IPS-18a (cell line): ENCODE results near the gene CPNE9.

Source experiments
- H3K27ac ChIP-seq: one replicate; pipeline ENCODE4 v1.5.1; 2013; ENCODE audit warnings: low read length
- H3K27me3 ChIP-seq: one replicate; pipeline ENCODE4 v1.6.1; 2013; ENCODE audit warnings: mild to moderate bottlenecking, low read length; ENCODE audit not compliant: control insufficient read depth, insufficient read depth
- H3K36me3 ChIP-seq: one replicate; pipeline ENCODE4 v1.6.1; 2013; ENCODE audit warnings: low read depth, low read length; ENCODE audit not compliant: control insufficient read depth
- H3K4me1 ChIP-seq: one replicate; pipeline ENCODE4 v1.6.1; 2013; ENCODE audit warnings: low read depth, low read length; ENCODE audit not compliant: control insufficient read depth
- H3K4me3 ChIP-seq: one replicate; pipeline ENCODE4 v1.5.1; 2013; ENCODE audit warnings: low read length
- H3K9ac ChIP-seq: one replicate; pipeline ENCODE4 v1.6.1; 2013; ENCODE audit warnings: mild to moderate bottlenecking, low read length, moderate library complexity
- H3K9me3 ChIP-seq: one replicate; pipeline ENCODE4 v1.6.1; 2013; ENCODE audit warnings: low read depth, low read length; ENCODE audit not compliant: control insufficient read depth

CPNE9 gene

GRCh38 chr3:9689757-9690156 lies 13.9 kb upstream of the CPNE9 start:
- Histone ChIP-seq H3K36me3 (peaks cover 40% of the 10 kb centered on the region), H3K27ac (no peak overlapping the region), H3K9ac (no peak overlapping the region), H3K4me1 (no peaks in the 10 kb centered on the region), H3K4me3 (no peak overlapping the region), H3K9me3 (no peaks in the 10 kb centered on the region), H3K27me3 (no peaks in the 10 kb centered on the region)

GRCh38 chr3:9690451-9691450 lies 12.9 kb upstream of the CPNE9 start:
- H3K4me3 ChIP-seq, result no peak overlapping the region
- no peaks in the 10 kb centered on the region for H3K27me3 ChIP-seq
- peaks cover 30% of the 10 kb centered on the region for H3K36me3 ChIP-seq
- H3K27ac ChIP-seq, result no peak overlapping the region
- H3K9me3 ChIP-seq, result no peaks in the 10 kb centered on the region
- no peak overlapping the region for H3K9ac ChIP-seq
- H3K4me1 ChIP-seq, result no peaks in the 10 kb centered on the region

GRCh38 chr3:9691636-9692035 lies 12.0 kb upstream of the CPNE9 start:
- no peak overlapping the region for H3K27ac ChIP-seq
- H3K9ac ChIP-seq, result no peak overlapping the region
- H3K4me3 ChIP-seq, result no peak overlapping the region
- peaks cover 25% of the 10 kb centered on the region for H3K36me3 ChIP-seq
- H3K27me3 ChIP-seq, result no peaks in the 10 kb centered on the region
- no peaks in the 10 kb centered on the region for H3K4me1 ChIP-seq
- no peaks in the 10 kb centered on the region for H3K9me3 ChIP-seq

GRCh38 chr3:9692416-9692815 lies 11.2 kb upstream of the CPNE9 start:
- peaks cover 24% of the 10 kb centered on the region for H3K36me3 ChIP-seq

GRCh38 chr3:9695345-9695744 lies 8.3 kb upstream of the CPNE9 start:
- Histone ChIP-seq H3K9ac (no peak overlapping the region), H3K27me3 (no peaks in the 10 kb centered on the region), H3K4me1 (no peaks in the 10 kb centered on the region), H3K27ac (no peak overlapping the region), H3K9me3 (no peaks in the 10 kb centered on the region), H3K4me3 (no peak overlapping the region), H3K36me3 (peaks cover 6% of the 10 kb centered on the region)

More at GRCh38 chr3:9692416-9692815, 11.2 kb upstream of the CPNE9 start:
- Histone ChIP-seq H3K9me3 (no peaks in the 10 kb centered on the region), H3K27ac (no peak overlapping the region), H3K4me3 (no peak overlapping the region), H3K27me3 (no peaks in the 10 kb centered on the region), H3K4me1 (no peaks in the 10 kb centered on the region), H3K9ac (no peak overlapping the region)

- peaks cover 5% of the 10 kb centered on the region for H3K36me3 ChIP-seq
- H3K27me3 ChIP-seq, result no peaks in the 10 kb centered on the region
- H3K4me1 ChIP-seq, result no peaks in the 10 kb centered on the region
These were observed 7.9 kb upstream of the CPNE9 start for GRCh38 chr3:9695746-9696145.

GRCh38 chr3:9696480-9697220 lies 7.0 kb upstream of the CPNE9 start:
- no peaks in the 10 kb centered on the region for H3K4me1 ChIP-seq
- no peak overlapping the region for H3K4me3 ChIP-seq
- no peaks in the 10 kb centered on the region for H3K27me3 ChIP-seq
- H3K9me3 ChIP-seq, result no peaks in the 10 kb centered on the region
- no peak overlapping the region for H3K9ac ChIP-seq
- no peak overlapping the region for H3K27ac ChIP-seq
- H3K36me3 ChIP-seq, result peaks cover 3% of the 10 kb centered on the region

More at GRCh38 chr3:9695746-9696145, 7.9 kb upstream of the CPNE9 start:
- H3K27ac ChIP-seq, result no peak overlapping the region
- no peak overlapping the region for H3K9ac ChIP-seq
- no peaks in the 10 kb centered on the region for H3K9me3 ChIP-seq
- H3K4me3 ChIP-seq, result no peak overlapping the region

- Histone ChIP-seq H3K27me3 (peaks cover 2% of the 10 kb centered on the region), H3K27ac (no peak overlapping the region), H3K4me3 (no peak overlapping the region), H3K9ac (no peak overlapping the region), H3K9me3 (no peaks in the 10 kb centered on the region), H3K4me1 (no peaks in the 10 kb centered on the region), H3K36me3 (peaks cover 2% of the 10 kb centered on the region)
These were observed 5.7 kb upstream of the CPNE9 start for GRCh38 chr3:9697892-9698291.

GRCh38 chr3:9698293-9698692 lies 5.3 kb upstream of the CPNE9 start:
- H3K9me3 ChIP-seq, result no peaks in the 10 kb centered on the region
- no peaks in the 10 kb centered on the region for H3K4me1 ChIP-seq
- no peak overlapping the region for H3K4me3 ChIP-seq
- peaks cover 6% of the 10 kb centered on the region for H3K27me3 ChIP-seq
- H3K27ac ChIP-seq, result no peak overlapping the region
- H3K9ac ChIP-seq, result no peak overlapping the region
- H3K36me3 ChIP-seq, result no peaks in the 10 kb centered on the region

- Histone ChIP-seq H3K9ac (no peak overlapping the region), H3K4me1 (no peaks in the 10 kb centered on the region), H3K27ac (no peak overlapping the region), H3K36me3 (no peaks in the 10 kb centered on the region), H3K27me3 (peaks cover 16% of the 10 kb centered on the region), H3K9me3 (no peaks in the 10 kb centered on the region), H3K4me3 (no peak overlapping the region)
These were observed 3.1 kb upstream of the CPNE9 start for GRCh38 chr3:9700536-9700935.

- Histone ChIP-seq H3K9me3 (no peaks in the 10 kb centered on the region), H3K4me3 (no peak overlapping the region), H3K36me3 (no peaks in the 10 kb centered on the region), H3K9ac (no peak overlapping the region), H3K27ac (no peak overlapping the region), H3K27me3 (peaks cover 16% of the 10 kb centered on the region), H3K4me1 (no peaks in the 10 kb centered on the region)
These were observed 2.6 kb upstream of the CPNE9 start for GRCh38 chr3:9701006-9701405.
